Endothelial cell of umbilical vein (primary cell): ENCODE results near the gene ERO1A. TPM values are rescaled to one million over a fixed set of nuclear protein-coding genes. Genes with fewer than 3 reads are reported as not detected.

Experiments used
- BruUV-seq: library from RNA; stranded (reverse); fragments of 400-500 nt; replicated peaks from 2 replicates; lab custom pipeline; 2021; lab: Mats Ljungman, UMichigan
- CTCF ChIA-PET: fragments of 300-600, 350-600 bp; sonication (Branson Sonifier 250); formaldehyde crosslinking; loops from one replicate; lab custom pipeline; 2021; ENCODE audit warnings: antibody characterized with exemption, inconsistent platforms; lab: Charles Lee
- POLR2A ChIA-PET: fragments of 300-600, 350-600 bp; sonication (Branson Sonifier 250); formaldehyde crosslinking; loops from one replicate; lab custom pipeline; 2021; ENCODE audit warnings: antibody characterized with exemption, inconsistent platforms; lab: Charles Lee
- DNase-seq: peaks from one replicate; pipeline ENCODE4 v3.0.0-alpha.2; 2011; ENCODE audit warnings: low read depth, low spot score
- FAIRE-seq: peaks from 2 replicates; lab custom pipeline; 2011; peaks lifted over from hg19 to GRCh38; lab: Jason Lieb, UNC
- H2AFZ ChIP-seq: 2 replicates; pipeline ENCODE4 v1.6.0; 2012; ENCODE audit warnings: low read depth, low read length, control low read depth, inconsistent platforms
- H3K27ac ChIP-seq: 2 replicates; pipeline ENCODE4 v1.5.1; 2011; ENCODE audit warnings: low read depth, mild to moderate bottlenecking, control low read depth, low read length, moderate library complexity; ENCODE audit not compliant: insufficient read depth
- H3K27me3 ChIP-seq, 2 experiments: 2 replicates each; pipeline versions ENCODE4 v1.6.0 to v1.6.1; 2011; ENCODE audit warnings: low read length in 2 of 2, mixed read lengths in 1 of 2; ENCODE audit not compliant: control insufficient read depth in 2 of 2, insufficient read depth in 2 of 2
- H3K36me3 ChIP-seq, 2 experiments: 2 replicates in 1 of 2; 3 replicates in 1 of 2; pipeline ENCODE4 v1.5.1; 2011; ENCODE audit warnings: low read length in 2 of 2, mild to moderate bottlenecking in 1 of 2, moderate library complexity in 1 of 2; ENCODE audit not compliant: control insufficient read depth in 2 of 2, insufficient read depth in 2 of 2; ENCODE audit errors: extremely low read depth in 1 of 2
- H3K4me1 ChIP-seq: 3 replicates; pipeline ENCODE4 v1.5.1; 2011; ENCODE audit warnings: mild to moderate bottlenecking, low read length; ENCODE audit not compliant: control insufficient read depth, insufficient read depth; ENCODE audit errors: extremely low read depth
- H3K4me2 ChIP-seq: 2 replicates; pipeline ENCODE4 v1.6.1; 2011; ENCODE audit warnings: low read length, control low read depth, mixed read lengths; ENCODE audit not compliant: insufficient read depth
- H3K4me3 ChIP-seq, 3 experiments: fragments of 200-600 bp in 1 of 3; sonication (generic), shearing (Covaris generic) in 1 of 3; replicated peaks in 1 of 3; 2 replicates each; pipeline ENCODE4 v1.5.1; 2011 to 2016; ENCODE audit warnings: control low read depth in 3 of 3, low read length in 3 of 3, mild to moderate bottlenecking in 2 of 3, inconsistent platforms in 1 of 3, low read depth in 1 of 3, moderate library complexity in 1 of 3; ENCODE audit not compliant: insufficient read depth in 1 of 3
- H3K79me2 ChIP-seq: 2 replicates; pipeline ENCODE4 v1.6.0; 2012; ENCODE audit warnings: low read length, inconsistent platforms; ENCODE audit not compliant: control insufficient read depth, insufficient read depth
- H3K9ac ChIP-seq: replicated peaks from 2 replicates; pipeline ENCODE3; 2011; ENCODE audit warnings: low read length, control low read depth; ENCODE audit not compliant: insufficient read depth; ENCODE audit errors: extremely low read depth
- H3K9me1 ChIP-seq: replicated peaks from 3 replicates; pipeline ENCODE4 v1.6.0; 2011; ENCODE audit warnings: mild to moderate bottlenecking, low read length; ENCODE audit not compliant: control insufficient read depth, insufficient read depth; ENCODE audit errors: extremely low read depth
- H3K9me3 ChIP-seq: replicated peaks from 2 replicates; pipeline ENCODE4 v1.5.1; 2012; ENCODE audit warnings: low read length, inconsistent platforms; ENCODE audit not compliant: control insufficient read depth, insufficient read depth
- H4K20me1 ChIP-seq: replicated peaks from 2 replicates; pipeline ENCODE3; 2011; ENCODE audit warnings: mild to moderate bottlenecking, low read length; ENCODE audit not compliant: control insufficient read depth, insufficient read depth; ENCODE audit errors: extremely low read depth
- CTCF ChIP-seq, 2 donors: IDR thresholded peaks; 1 replicate in 1 of 2; 2 replicates in 1 of 2; pipeline ENCODE4 v1.5.1; 2011; ENCODE audit warnings: low read length in 2 of 2, mild to moderate bottlenecking in 2 of 2, moderate library complexity in 2 of 2, control low read depth in 1 of 2, inconsistent platforms in 1 of 2, low read depth in 1 of 2; ENCODE audit not compliant: insufficient read depth in 1 of 2; ENCODE audit errors: extremely low read depth in 1 of 2
- EZH2 ChIP-seq: IDR thresholded peaks from 2 replicates; pipeline ENCODE4 v1.6.1; 2012; ENCODE audit warnings: borderline replicate concordance, low read depth, mild to moderate bottlenecking, moderate library complexity, low read length, inconsistent platforms; ENCODE audit not compliant: severe bottlenecking
- FOS ChIP-seq: IDR thresholded peaks from 2 replicates; pipeline ENCODE4 v1.6.1; 2011; ENCODE audit warnings: mild to moderate bottlenecking, low read length, moderate library complexity, borderline replicate concordance; ENCODE audit not compliant: insufficient read depth
- GATA2 ChIP-seq: IDR thresholded peaks from 2 replicates; pipeline ENCODE4 v1.7.0; 2011; ENCODE audit warnings: low read depth, mild to moderate bottlenecking, moderate library complexity, mixed read lengths, low read length; ENCODE audit not compliant: insufficient read length, insufficient read depth
- JUN ChIP-seq: IDR thresholded peaks from 2 replicates; pipeline ENCODE4 v1.6.1; 2011; ENCODE audit warnings: borderline replicate concordance, low read depth; ENCODE audit not compliant: insufficient read length, insufficient read depth
- MAX ChIP-seq: IDR thresholded peaks from 2 replicates; pipeline ENCODE4 v1.6.1; 2011; ENCODE audit not compliant: insufficient read depth, insufficient read length
- MYC ChIP-seq: IDR thresholded peaks from one replicate; pipeline ENCODE4 v1.6.1; 2011; ENCODE audit warnings: mild to moderate bottlenecking, low read depth, low read length
- POLR2A ChIP-seq: IDR thresholded peaks from 2 replicates; pipeline ENCODE4 v1.6.1; 2012; ENCODE audit warnings: low read depth, mild to moderate bottlenecking, control low read depth, low read length
- POLR2AphosphoS5 ChIP-seq: IDR thresholded peaks from 2 replicates; pipeline ENCODE4 v1.6.1; 2012; ENCODE audit warnings: low read depth, mild to moderate bottlenecking, control low read depth, low read length, moderate library complexity; ENCODE audit not compliant: insufficient read depth
- dilution Hi-C: fragments of 300-500 bp; cut with MboI; formaldehyde crosslinking; loops from one replicate; pipeline ENCODE4 v1.15.0; 2019; ENCODE audit warnings: low sequenced_read_pairs; ENCODE audit not compliant: extremely low pct_ligation_motif_present
- intact Hi-C: fragments of 100-400 bp; cut with micrococcal nuclease; formaldehyde crosslinking; loops from one replicate; pipeline ENCODE4 v1.10.0; 2022
- polyA plus RNA-seq, 4 experiments: library from polyadenylated mRNA; depleted of rRNA in 3 of 4; stranded (reverse) in 3 of 4; unstranded in 1 of 4; fragments of >200 nt; gene quantifications; 2 replicates each; pipeline versions ENCODE4 v1.2.1 to v1.2.3, GENCODE V29; 2011 to 2012; ENCODE audit warnings: missing spikeins in 1 of 4
- total RNA-seq: library from RNA; stranded (reverse); gene quantifications from 2 replicates; pipeline ENCODE4 v1.2.3, GENCODE V29; 2021

The ERO1A gene
- total and polyA plus RNA-seq, 2 donors (not counting 3 experiments of a cell fraction or from before 2014, with no cell fraction given), result 20.7 to 71.4 TPM

GRCh38 chr14:52701223-52701622 is 5.9 kb upstream of the ERO1A start:
- TF ChIP-seq CTCF (IDR thresholded peaks at IDR 0.05; ENCODE audit: extremely low read depth in 1 of 2, insufficient read depth in 1 of 2, low read depth in 1 of 2, low read length in 2 of 2), result no peak
- TF ChIP-seq FOS, result no peak
- TF ChIP-seq JUN, result no peak
- no peak for TF ChIP-seq MAX
- TF ChIP-seq POLR2AphosphoS5, result no peak
- TF ChIP-seq GATA2, result no peak
- TF ChIP-seq POLR2A, result no peak
- TF ChIP-seq EZH2, result no peak
- no peak for TF ChIP-seq MYC
- Histone ChIP-seq H3K4me3 (no peak overlapping the region), H2AFZ (peak overlapping the region; percentile 90), H3K27ac (peak overlapping the region; percentile 72), H3K4me1 (peaks cover 16% of the 10 kb centered on the region), H3K36me3 (no peaks in the 10 kb centered on the region), H3K9me1 (no peaks in the 10 kb centered on the region), H3K79me2 (no peaks in the 10 kb centered on the region), H3K27me3 (no peaks in the 10 kb centered on the region), H3K4me2 (peak overlapping the region; percentile 66), H3K9me3 (no peaks in the 10 kb centered on the region), H4K20me1 (no peaks in the 10 kb centered on the region), H3K9ac (no peak overlapping the region)
- CTCF ChIA-PET, result no interaction called here
- intact Hi-C loops, result loop anchor here (10.0 kb wide), 1 partner anchor 254 kb away; the partner anchor contains the start of gene FERMT2
- FAIRE-seq, result peak; percentile 8
- DNase-seq, result no peak
- BruUV-seq, result no TSS peak
- POLR2A ChIA-PET, result interaction anchor here (0.7 kb wide), 1 partner anchor 133 kb away, joined by 3 read pairs; no protein-coding TSS in a partner anchor
- dilution Hi-C loops, result no loop called here
